ENCODE data around the gene OCSTAMP.

DNA sequence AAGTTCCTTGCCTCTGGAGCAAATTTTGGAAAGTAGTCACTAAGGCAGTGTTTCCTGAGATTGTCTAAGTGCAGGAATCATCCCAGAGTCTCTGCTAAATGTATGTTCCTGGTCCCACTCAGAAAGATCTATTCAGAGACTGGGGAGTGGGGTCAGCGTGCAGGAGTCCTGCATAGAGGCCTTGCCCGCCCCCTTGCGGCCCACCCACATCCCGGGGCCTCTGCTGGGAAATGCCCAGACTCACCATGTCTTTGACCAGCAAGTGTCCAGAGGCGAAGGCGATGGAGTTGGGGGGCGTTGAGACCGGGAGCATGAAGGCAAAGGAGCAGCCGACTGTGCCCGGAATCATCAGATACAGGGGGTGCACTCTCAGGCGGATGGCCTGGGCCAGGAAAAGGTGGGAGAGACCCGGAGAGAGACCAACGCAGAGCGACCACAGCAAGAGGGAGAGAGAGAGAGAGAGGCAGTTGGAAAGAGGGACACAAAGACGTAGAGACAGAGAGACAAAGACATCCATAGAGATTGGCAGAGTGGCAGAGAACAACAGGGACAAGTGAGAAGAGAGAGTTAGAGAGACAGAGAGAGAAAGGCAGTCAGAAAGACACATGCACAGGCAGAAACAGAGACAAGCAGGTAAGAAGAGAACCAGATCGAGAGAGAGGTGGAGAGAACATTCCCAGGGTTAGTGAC, 12.9 kb upstream of the OCSTAMP start:
- TF ChIP-seq, protein P1, sequence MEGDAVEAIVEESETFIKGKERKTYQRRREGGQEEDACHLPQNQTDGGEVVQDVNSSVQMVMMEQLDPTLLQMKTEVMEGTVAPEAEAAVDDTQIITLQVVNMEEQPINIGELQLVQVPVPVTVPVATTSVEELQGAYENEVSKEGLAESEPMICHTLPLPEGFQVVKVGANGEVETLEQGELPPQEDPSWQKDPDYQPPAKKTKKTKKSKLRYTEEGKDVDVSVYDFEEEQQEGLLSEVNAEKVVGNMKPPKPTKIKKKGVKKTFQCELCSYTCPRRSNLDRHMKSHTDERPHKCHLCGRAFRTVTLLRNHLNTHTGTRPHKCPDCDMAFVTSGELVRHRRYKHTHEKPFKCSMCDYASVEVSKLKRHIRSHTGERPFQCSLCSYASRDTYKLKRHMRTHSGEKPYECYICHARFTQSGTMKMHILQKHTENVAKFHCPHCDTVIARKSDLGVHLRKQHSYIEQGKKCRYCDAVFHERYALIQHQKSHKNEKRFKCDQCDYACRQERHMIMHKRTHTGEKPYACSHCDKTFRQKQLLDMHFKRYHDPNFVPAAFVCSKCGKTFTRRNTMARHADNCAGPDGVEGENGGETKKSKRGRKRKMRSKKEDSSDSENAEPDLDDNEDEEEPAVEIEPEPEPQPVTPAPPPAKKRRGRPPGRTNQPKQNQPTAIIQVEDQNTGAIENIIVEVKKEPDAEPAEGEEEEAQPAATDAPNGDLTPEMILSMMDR (IDR thresholded peaks at IDR 0.05; ENCODE audit: low read length), result no peak
- no peak for TF ChIP-seq EZH2 (optimal IDR thresholded peaks at IDR 0.05; ENCODE audit: low read depth, low read length)
- no peak for TF ChIP-seq EZH2phosphoT487 (IDR thresholded peaks at IDR 0.05; ENCODE audit: low read length)

Data from MM.1S (cell line).